Fibroblast of lung (primary cell): Measurements from ENCODE around the gene TMEM131L. TPM values are rescaled to one million over a fixed set of nuclear protein-coding genes. Genes with fewer than 3 reads are reported as not detected.
A peak's percentile ranks its signal among the peaks of the same experiment; 100 is the strongest.

ENCODE experiments used
- DNase-seq, 2 donors: peaks; one replicate each; pipeline versions ENCODE4 v3.0.0 to v3.0.0-alpha.2; 2010; ENCODE audit warnings: low read depth in 2 of 2
- H2AFZ ChIP-seq: 2 replicates; pipeline ENCODE4 v1.5.1; 2012; ENCODE audit warnings: low read length, control low read depth, inconsistent platforms
- H3K27ac ChIP-seq: 2 replicates; pipeline ENCODE4 v1.5.1; 2011; ENCODE audit warnings: low read length, control low read depth; ENCODE audit not compliant: insufficient read depth
- H3K27me3 ChIP-seq: 2 replicates; pipeline ENCODE4 v1.5.1; 2011; ENCODE audit warnings: mild to moderate bottlenecking, low read length; ENCODE audit not compliant: control insufficient read depth, insufficient read depth
- H3K36me3 ChIP-seq: 2 replicates; pipeline ENCODE4 v1.5.1; 2011; ENCODE audit warnings: low read length; ENCODE audit not compliant: control insufficient read depth, insufficient read depth
- H3K4me1 ChIP-seq: 2 replicates; pipeline ENCODE4 v1.5.1; 2011; ENCODE audit warnings: low read length; ENCODE audit not compliant: control insufficient read depth, insufficient read depth; ENCODE audit errors: extremely low read depth
- H3K4me2 ChIP-seq: 2 replicates; pipeline ENCODE4 v1.5.1; 2011; ENCODE audit warnings: low read length, control low read depth; ENCODE audit not compliant: insufficient read depth; ENCODE audit errors: extremely low read depth
- H3K4me3 ChIP-seq, 4 experiments: fragments of 200-600 bp in 1 of 4; sonication (generic) in 1 of 4; replicated peaks in 1 of 4; 2 replicates each; pipeline ENCODE4 v1.5.1; 2011 to 2016; ENCODE audit warnings: low read length in 4 of 4, low read depth in 3 of 4, mild to moderate bottlenecking in 3 of 4, control low read depth in 2 of 4, inconsistent platforms in 1 of 4, mixed read lengths in 1 of 4; ENCODE audit not compliant: insufficient read depth in 1 of 4; ENCODE audit errors: control extremely low read depth in 1 of 4
- H3K79me2 ChIP-seq: 2 replicates; pipeline ENCODE4 v1.5.1; 2012; ENCODE audit warnings: mild to moderate bottlenecking, low read length, inconsistent platforms; ENCODE audit not compliant: control insufficient read depth, insufficient read depth
- H3K9ac ChIP-seq: 2 replicates; pipeline ENCODE4 v1.5.1; 2011; ENCODE audit warnings: mild to moderate bottlenecking, low read length, control low read depth; ENCODE audit not compliant: insufficient read depth
- H3K9me3 ChIP-seq: 2 replicates; pipeline ENCODE4 v1.5.1; 2012; ENCODE audit warnings: low read depth, low read length; ENCODE audit not compliant: control insufficient read depth, insufficient read depth
- H4K20me1 ChIP-seq: 2 replicates; pipeline ENCODE4 v1.5.1; 2011; ENCODE audit warnings: low read length; ENCODE audit not compliant: control insufficient read depth, insufficient read depth; ENCODE audit errors: extremely low read depth
- EZH2 ChIP-seq: IDR thresholded peaks from 2 replicates; pipeline ENCODE4 v1.5.1; 2012; ENCODE audit warnings: low read length, control low read depth, mild to moderate bottlenecking; ENCODE audit errors: missing control alignments
- polyA plus RNA-seq, 2 donors: library from polyadenylated mRNA; depleted of rRNA in 1 of 2; stranded (reverse) in 1 of 2; unstranded in 1 of 2; fragments of >200 nt; gene quantifications; 2 replicates each; pipeline ENCODE4 v1.2.1, GENCODE V29; 2011 to 2012; ENCODE audit warnings: missing spikeins in 1 of 2
- total RNA-seq: library from RNA; depleted of rRNA; stranded (reverse); fragments of >200 nt; gene quantifications from 2 replicates; pipeline ENCODE4 v1.2.1, GENCODE V29; 2014
- TF ChIP-seq, protein P1 (sequence below), 2 donors: IDR thresholded peaks in 1 of 2; conservative IDR thresholded peaks in 1 of 2; 1 replicate in 1 of 2; 2 replicates in 1 of 2; pipeline ENCODE4 v1.5.1; 2011 to 2012; ENCODE audit warnings: low read length in 2 of 2, control low read depth in 1 of 2, inconsistent platforms in 1 of 2, low read depth in 1 of 2, mild to moderate bottlenecking in 1 of 2

TMEM131L gene
- total and polyA plus RNA-seq, 2 donors (not counting 1 experiment from before 2014, with no cell fraction given) = 7.7 to 15.0 TPM

GRCh38 chr4:153553155-153553818 is 87.1 kb downstream of the TMEM131L start:
- DNase-seq = peak in 1 of 2 donors; percentile 20
- peaks cover 2% of the 10 kb centered on the region for H3K4me1 ChIP-seq
- no peaks in the 10 kb centered on the region for H3K79me2 ChIP-seq
- H3K27me3 ChIP-seq = no peaks in the 10 kb centered on the region
- no peak overlapping the region for H3K9ac ChIP-seq
- no peak for TF ChIP-seq EZH2
- TF ChIP-seq, protein P1, sequence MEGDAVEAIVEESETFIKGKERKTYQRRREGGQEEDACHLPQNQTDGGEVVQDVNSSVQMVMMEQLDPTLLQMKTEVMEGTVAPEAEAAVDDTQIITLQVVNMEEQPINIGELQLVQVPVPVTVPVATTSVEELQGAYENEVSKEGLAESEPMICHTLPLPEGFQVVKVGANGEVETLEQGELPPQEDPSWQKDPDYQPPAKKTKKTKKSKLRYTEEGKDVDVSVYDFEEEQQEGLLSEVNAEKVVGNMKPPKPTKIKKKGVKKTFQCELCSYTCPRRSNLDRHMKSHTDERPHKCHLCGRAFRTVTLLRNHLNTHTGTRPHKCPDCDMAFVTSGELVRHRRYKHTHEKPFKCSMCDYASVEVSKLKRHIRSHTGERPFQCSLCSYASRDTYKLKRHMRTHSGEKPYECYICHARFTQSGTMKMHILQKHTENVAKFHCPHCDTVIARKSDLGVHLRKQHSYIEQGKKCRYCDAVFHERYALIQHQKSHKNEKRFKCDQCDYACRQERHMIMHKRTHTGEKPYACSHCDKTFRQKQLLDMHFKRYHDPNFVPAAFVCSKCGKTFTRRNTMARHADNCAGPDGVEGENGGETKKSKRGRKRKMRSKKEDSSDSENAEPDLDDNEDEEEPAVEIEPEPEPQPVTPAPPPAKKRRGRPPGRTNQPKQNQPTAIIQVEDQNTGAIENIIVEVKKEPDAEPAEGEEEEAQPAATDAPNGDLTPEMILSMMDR (conservative IDR thresholded peaks at IDR 0.05 in 1 of 2, IDR thresholded peaks at IDR 0.05 in 1 of 2; ENCODE audit: low read depth in 1 of 2, low read length in 2 of 2) = no peak
- H3K4me2 ChIP-seq = no peak overlapping the region
- no peak overlapping the region for H2AFZ ChIP-seq
- no peak overlapping the region for H3K4me3 ChIP-seq
- H3K9me3 ChIP-seq = no peaks in the 10 kb centered on the region
- H3K27ac ChIP-seq = no peak overlapping the region
- no peaks in the 10 kb centered on the region for H4K20me1 ChIP-seq
- H3K36me3 ChIP-seq = no peaks in the 10 kb centered on the region

DNA sequence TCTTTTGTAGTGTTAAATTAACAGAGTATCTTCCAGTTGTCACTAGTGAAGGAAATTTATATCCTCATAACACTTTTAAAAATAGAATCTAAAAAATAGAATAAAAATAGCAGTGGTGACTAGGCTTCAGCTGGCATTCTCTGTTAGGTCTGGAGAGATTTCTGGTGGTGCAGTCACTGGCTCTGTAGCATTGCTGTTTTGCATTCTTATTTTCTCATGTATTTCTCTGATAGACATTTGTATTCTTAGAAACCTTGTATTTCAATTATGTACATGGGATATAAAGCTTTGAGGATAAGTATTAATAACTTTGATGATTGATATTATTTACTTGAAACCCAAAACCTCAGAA is 87.6 kb downstream of the TMEM131L start:
- H3K9me3 ChIP-seq = no peaks in the 10 kb centered on the region
- H3K36me3 ChIP-seq = no peaks in the 10 kb centered on the region
- H3K4me1 ChIP-seq = peaks cover 2% of the 10 kb centered on the region
- H3K27me3 ChIP-seq = no peaks in the 10 kb centered on the region
- H3K27ac ChIP-seq = no peak overlapping the region
- TF ChIP-seq, protein P1 (conservative IDR thresholded peaks at IDR 0.05 in 1 of 2, IDR thresholded peaks at IDR 0.05 in 1 of 2; ENCODE audit: low read depth in 1 of 2, low read length in 2 of 2) = no peak
- no peak for TF ChIP-seq EZH2
- no peaks in the 10 kb centered on the region for H4K20me1 ChIP-seq
- no peak for DNase-seq
- H3K79me2 ChIP-seq = no peaks in the 10 kb centered on the region
- H3K4me3 ChIP-seq = no peak overlapping the region
- H3K4me2 ChIP-seq = no peak overlapping the region
- H3K9ac ChIP-seq = no peak overlapping the region
- no peak overlapping the region for H2AFZ ChIP-seq

- Histone ChIP-seq H3K9ac (no peak overlapping the region), H4K20me1 (no peaks in the 10 kb centered on the region), H3K4me3 (peak overlapping the region in 1 of 4 experiments; percentile 30), H2AFZ (no peak overlapping the region), H3K79me2 (no peaks in the 10 kb centered on the region), H3K27me3 (no peaks in the 10 kb centered on the region), H3K4me1 (peaks cover 2% of the 10 kb centered on the region), H3K9me3 (no peaks in the 10 kb centered on the region), H3K27ac (no peak overlapping the region), H3K36me3 (no peaks in the 10 kb centered on the region), H3K4me2 (peak overlapping the region; percentile 21)
- TF ChIP-seq, protein P1 (conservative IDR thresholded peaks at IDR 0.05 in 1 of 2, IDR thresholded peaks at IDR 0.05 in 1 of 2; ENCODE audit: low read depth in 1 of 2, low read length in 2 of 2) = no peak
- TF ChIP-seq EZH2 = no peak
- DNase-seq = peak; percentile 87 to 91
These were observed 89.7 kb downstream of the TMEM131L start for GRCh38 chr4:153555730-153556434.
